Adrenal gland (tissue), 5 donors: ENCODE measurements around the gene C6orf163.

Experiments used
- POLR2A ChIP-seq, 2 donors: fragments of 450-650 bp; IDR thresholded peaks; one replicate each; pipeline ENCODE4 v1.6.1; 2017; ENCODE audit warnings: antibody characterized with exemption in 2 of 2, mild to moderate bottlenecking in 2 of 2, moderate library complexity in 1 of 2
- TF ChIP-seq, protein P1 (sequence below), 6 experiments: fragments of 450-650 bp in 4 of 6; fragments of 200-600 bp in 2 of 6; sonication (generic) in 1 of 6; IDR thresholded peaks; 1 replicate in 5 of 6; 2 replicates in 1 of 6; pipeline versions ENCODE4 v1.5.1 to v1.8.0; 2016 to 2021; ENCODE audit warnings: antibody characterized with exemption in 6 of 6, mild to moderate bottlenecking in 2 of 6, moderate library complexity in 1 of 6
- donor health status: DM: no; HTN: no; CAD: no.

DNA sequence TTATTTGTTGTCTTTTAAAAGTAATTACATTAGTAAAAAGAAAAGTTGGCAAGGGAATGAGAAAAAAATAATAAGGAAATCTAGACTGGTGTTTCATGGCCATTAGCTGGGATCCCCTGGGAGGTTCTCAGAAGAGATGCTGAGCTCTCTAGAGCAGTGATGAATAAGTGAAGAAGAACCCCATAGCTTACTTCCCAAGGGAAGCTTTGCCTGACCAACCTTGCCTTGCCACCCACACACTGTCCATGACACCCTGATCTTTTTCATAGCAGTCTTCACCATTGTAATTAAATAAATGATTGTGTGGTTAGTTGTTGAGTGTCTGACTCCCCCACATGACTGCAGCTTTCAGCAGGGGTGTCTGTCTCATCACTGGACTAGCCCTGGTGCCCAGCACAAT, 5.9 kb downstream of the C6orf163 start:
- TF ChIP-seq POLR2A (IDR thresholded peaks at IDR 0.05) = no peak
- TF ChIP-seq, protein P1, sequence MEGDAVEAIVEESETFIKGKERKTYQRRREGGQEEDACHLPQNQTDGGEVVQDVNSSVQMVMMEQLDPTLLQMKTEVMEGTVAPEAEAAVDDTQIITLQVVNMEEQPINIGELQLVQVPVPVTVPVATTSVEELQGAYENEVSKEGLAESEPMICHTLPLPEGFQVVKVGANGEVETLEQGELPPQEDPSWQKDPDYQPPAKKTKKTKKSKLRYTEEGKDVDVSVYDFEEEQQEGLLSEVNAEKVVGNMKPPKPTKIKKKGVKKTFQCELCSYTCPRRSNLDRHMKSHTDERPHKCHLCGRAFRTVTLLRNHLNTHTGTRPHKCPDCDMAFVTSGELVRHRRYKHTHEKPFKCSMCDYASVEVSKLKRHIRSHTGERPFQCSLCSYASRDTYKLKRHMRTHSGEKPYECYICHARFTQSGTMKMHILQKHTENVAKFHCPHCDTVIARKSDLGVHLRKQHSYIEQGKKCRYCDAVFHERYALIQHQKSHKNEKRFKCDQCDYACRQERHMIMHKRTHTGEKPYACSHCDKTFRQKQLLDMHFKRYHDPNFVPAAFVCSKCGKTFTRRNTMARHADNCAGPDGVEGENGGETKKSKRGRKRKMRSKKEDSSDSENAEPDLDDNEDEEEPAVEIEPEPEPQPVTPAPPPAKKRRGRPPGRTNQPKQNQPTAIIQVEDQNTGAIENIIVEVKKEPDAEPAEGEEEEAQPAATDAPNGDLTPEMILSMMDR (IDR thresholded peaks at IDR 0.05) = no peak
